Fibroblast of skin of scalp (primary cell): ENCODE measurements around the gene TNNC2. TPM values are rescaled to one million over a fixed set of nuclear protein-coding genes. Genes with fewer than 3 reads are reported as not detected.
"Not testable (repeated sequence)": the region's sequence is repeated elsewhere in the genome, so short reads cannot be mapped to it uniquely, and the experiment has no call there.

ENCODE experiments used
- DNase-seq: peaks from one replicate; pipeline ENCODE4 v3.0.0-alpha.2; 2013
- polyA plus RNA-seq, 2 experiments: library from polyadenylated mRNA; unstranded; fragments of 120-200 nt; gene quantifications; one replicate each; pipeline ENCODE4 v1.2.1, GENCODE V29; 2013; ENCODE audit not compliant: insufficient read length in 2 of 2

Gene TNNC2
- 29.7 TPM for polyA plus RNA-seq (2013, experiment 1 of 2; ENCODE audit: insufficient read length)
- polyA plus RNA-seq (2013, experiment 2 of 2; ENCODE audit: insufficient read length), result 269 TPM

GRCh38 chr20:45827030-45827652 lies at the start of gene TNNC2:
TSS of gene TNNC2 (minus strand) at chr20:45827312. CDS start at chr20:45827248, 64 bp downstream.
- no peak for DNase-seq

DNA sequence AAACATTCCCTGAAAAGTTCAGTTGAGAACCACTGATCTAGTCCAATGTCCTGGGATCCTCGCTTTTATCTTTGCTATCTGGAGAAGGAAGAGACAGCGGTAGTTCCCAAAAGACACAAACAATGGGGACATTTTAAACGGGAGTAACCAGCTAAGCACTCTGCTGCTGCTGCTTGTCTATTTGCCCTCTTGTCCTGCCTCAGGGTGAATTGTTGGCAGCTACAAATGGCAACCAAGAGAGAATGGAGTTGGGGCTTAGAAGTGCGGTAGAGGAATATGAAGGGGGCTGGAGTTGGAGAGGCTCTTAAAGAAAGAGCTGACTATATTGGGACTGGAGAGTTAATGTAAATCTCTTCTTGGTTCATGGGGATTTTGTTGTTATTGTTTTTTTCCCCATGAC lies 47.5 kb upstream of the TNNC2 start:
- DNase-seq, result no peak

- not testable (repeated sequence) for DNase-seq
These were observed 47.0 kb upstream of the TNNC2 start for GRCh38 chr20:45874104-45874481.

DNA sequence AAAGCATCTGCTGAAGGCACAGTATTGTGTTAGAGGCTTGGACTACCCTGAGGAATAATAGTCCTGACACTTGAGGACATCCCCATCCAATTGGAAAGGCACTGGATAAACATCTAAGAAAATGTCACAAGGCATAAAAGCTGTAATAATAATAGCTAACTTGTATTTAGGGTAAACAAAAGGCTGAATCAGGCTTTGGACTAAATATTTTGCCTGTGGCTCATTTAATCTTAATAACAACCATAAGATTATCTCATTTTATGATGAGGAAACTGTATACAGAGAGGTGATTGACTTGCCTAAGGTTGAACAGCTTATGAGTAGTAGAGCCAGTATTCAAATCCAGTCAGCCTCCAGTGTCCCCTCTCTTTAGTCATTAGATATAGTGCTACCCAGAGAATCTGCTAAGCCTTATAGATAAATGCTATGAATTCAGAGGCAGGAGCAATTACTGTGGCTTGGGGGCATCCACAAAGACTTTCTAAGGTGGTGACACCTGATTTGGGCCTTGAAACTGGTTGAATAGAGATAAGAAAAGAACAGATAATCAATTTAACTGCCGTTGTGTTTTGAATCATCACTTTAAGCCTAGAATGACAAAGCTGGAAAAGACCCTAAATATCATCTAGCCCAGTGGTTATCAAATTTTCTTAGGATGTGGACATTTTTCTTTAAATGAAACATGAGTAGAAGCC lies 46.4 kb upstream of the TNNC2 start:
- no peak for DNase-seq

- DNase-seq, result no peak
These were observed 45.5 kb upstream of the TNNC2 start for GRCh38 chr20:45872626-45873025.

DNA sequence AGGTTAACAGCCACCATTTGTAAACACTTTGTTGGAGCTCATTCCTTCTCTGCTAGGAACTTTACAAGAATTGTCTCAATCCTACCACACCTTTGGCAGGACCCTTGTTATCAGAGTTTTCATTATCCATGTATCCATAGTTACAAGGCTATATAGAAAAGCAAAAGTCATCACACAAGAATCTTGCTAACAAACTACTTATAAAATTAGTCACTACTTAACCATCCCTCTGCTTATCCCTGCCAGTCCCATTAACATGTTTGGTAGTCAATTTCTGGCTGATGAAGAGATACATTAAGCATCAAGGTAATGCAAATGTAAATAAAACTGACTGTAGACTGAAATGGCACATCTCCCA lies 40.7 kb upstream of the TNNC2 start:
- peak; percentile 45 for DNase-seq

GRCh38 chr20:45867136-45867818 lies 40.2 kb upstream of the TNNC2 start:
- DNase-seq, result no peak

DNA sequence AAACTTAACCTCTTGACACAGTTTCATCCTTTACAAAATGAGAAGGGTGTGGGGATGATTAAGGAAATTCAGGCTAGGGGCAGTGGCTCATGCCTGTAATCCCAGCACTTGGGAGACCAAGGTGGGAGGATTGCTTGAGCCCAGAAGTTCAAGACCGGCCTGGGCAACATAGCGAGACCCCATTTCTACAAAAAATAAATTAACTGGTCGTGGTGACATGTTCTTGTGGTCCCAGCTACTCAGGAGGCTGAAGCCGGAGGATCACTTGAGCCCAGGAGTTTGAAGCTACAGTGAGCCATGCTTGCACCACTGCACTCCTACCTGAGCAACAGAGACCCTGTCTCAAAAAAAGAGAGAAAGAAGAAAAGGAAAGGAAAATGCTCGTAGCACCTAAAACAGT lies 39.3 kb upstream of the TNNC2 start:
- no peak for DNase-seq

GRCh38 chr20:45863543-45864470 lies 36.7 kb upstream of the TNNC2 start:
- no peak for DNase-seq

DNA sequence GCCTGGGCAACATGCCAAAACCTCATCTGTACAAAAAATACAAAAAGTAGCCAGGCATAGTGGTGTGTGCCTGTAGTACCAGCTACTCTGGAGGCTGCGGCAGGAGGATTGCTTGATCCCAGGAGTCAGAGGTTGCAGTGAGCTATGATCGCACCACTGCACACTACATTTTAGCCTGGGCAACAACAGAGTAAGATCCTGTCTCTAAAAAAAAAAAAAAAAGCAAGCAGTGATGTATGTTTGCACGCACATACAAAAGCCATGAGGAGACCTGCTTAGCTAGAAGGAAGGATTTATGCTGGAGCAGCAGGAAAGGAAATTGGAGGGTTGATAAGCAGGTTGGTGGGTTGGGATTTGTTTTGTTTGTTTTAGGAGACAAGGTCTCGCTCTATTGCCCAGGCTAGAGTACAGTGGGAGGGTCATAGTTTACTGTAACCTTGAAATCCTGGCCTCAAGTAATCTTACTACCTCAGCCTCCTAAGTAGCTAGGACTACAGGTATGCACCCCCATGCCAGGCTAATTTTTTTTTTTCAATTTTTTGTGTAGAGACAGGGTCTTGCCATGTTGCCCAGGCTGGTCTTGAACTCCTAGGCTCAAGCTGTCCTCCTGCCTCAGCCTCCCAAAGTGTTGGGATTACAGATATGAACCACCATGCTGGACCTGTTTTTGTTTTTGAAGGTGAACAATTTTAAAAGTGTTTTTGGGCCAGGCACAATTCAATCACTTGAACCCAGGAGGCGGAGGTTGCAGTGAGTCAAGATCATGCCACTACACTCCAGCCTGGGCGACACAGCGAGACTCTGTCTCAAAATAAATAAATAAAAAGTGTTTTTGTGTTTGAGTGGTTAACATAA lies 34.3 kb upstream of the TNNC2 start:
- DNase-seq, result no peak

- no peak for DNase-seq
These were observed 33.6 kb upstream of the TNNC2 start for GRCh38 chr20:45860560-45861220.

GRCh38 chr20:45859916-45860315 lies 32.8 kb upstream of the TNNC2 start:
- no peak for DNase-seq

DNA sequence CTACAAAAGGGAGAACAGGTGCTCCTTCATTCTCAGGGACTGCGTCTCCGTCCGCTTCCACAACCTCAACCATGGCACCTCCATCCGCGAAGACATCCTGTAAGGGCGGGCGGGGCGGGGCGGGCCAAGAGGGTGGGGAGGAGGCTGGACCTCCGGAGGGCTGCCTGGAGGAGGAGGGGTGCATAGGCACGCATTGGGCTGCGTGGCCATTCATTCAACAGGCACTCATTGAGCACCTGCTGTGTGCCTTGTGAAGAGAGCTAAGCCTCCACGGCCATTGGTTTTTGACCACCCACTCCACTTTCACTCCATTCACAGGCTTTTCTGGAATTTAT lies 30.7 kb upstream of the TNNC2 start:
- no peak for DNase-seq

- DNase-seq, result peak; percentile 100
These were observed 30.2 kb upstream of the TNNC2 start, which contains the start of the genes ACOT8 and ZSWIM3 for GRCh38 chr20:45857114-45857881. TSS of gene ACOT8 (minus strand) at chr20:45857392. CDS start at chr20:45857315, 77 bp downstream. TSS of gene ZSWIM3 (plus strand) at chr20:45857614. CDS start at chr20:45857826, 212 bp downstream.

- DNase-seq, result no peak
These were observed 26.4 kb upstream of the TNNC2 start for GRCh38 chr20:45853484-45853883.

- DNase-seq, result no peak
These were observed 25.2 kb upstream of the TNNC2 start for GRCh38 chr20:45852326-45852725.

- DNase-seq, result no peak
These were observed 24.4 kb upstream of the TNNC2 start for GRCh38 chr20:45851501-45851900.

DNA sequence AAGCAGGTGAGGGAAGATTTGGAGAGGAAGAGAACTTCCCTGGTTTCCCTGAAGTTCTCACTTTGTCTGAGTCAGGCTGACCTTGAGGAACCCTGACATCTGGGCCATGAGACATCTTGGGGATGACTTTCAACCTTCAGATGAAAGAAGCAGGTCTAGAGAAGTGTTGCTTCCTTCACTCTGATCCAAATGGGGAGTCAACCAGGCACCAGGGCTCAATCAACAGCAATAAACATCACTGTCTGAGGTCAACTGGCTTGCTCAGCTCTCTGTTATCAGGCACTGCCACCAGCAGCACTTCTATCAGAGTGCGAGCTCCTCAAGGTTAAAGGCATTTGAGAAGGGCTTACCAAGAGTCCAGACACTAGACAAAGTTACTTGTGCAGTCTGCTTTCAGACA lies 23.8 kb upstream of the TNNC2 start:
- no peak for DNase-seq

- DNase-seq, result no peak
These were observed 23.1 kb upstream of the TNNC2 start for GRCh38 chr20:45850238-45850637.

GRCh38 chr20:45848969-45849582 lies 22.0 kb upstream of the TNNC2 start:
- no peak for DNase-seq
